B cell (primary cell): Measurements from ENCODE around the gene LDB3.

Experiments used
- CTCF ChIP-seq: fragments of 200-600 bp; IDR thresholded peaks from one replicate; pipeline ENCODE4 v1.8.0; 2022; ENCODE audit warnings: antibody characterized with exemption, mild to moderate bottlenecking
- EZH2 ChIP-seq: IDR thresholded peaks from 2 replicates; pipeline ENCODE4 v1.6.1; 2012; ENCODE audit warnings: borderline replicate concordance, low read depth, mild to moderate bottlenecking, moderate library complexity, low read length; ENCODE audit not compliant: insufficient read depth, poor library complexity, severe bottlenecking

- TF ChIP-seq CTCF = no peak
- TF ChIP-seq EZH2 = no peak
These were observed 25.8 kb upstream of the LDB3 start for GRCh38 chr10:86642499-86642898.
